A549 (cell line): ENCODE data around the gene GSX1. TPM values are rescaled to one million over a fixed set of nuclear protein-coding genes. Genes with fewer than 3 reads are reported as not detected.

Source experiments
- ATAC-seq, 2 experiments: fragments of 200-7000 bp in 1 of 2; fragments of >200 bp in 1 of 2; cut with Nextera tagmentation in 1 of 2; cut with Tn5 transposase in 1 of 2; 3 replicates each; pipeline versions ENCODE4 v1.8.0 to v1.9.1; 2018 to 2020; ENCODE audit warnings: mild to moderate bottlenecking in 1 of 2, moderate library complexity in 1 of 2
- CTCF ChIA-PET: fragments of 300-600 bp; sonication (Branson Sonifier 250); formaldehyde crosslinking; extraction: SDS; loops from one replicate; lab custom pipeline; 2021; ENCODE audit warnings: antibody characterized with exemption, inconsistent platforms; lab: Yijun Ruan, JAX
- POLR2A ChIA-PET: fragments of 350-600 bp; formaldehyde crosslinking; extraction: SDS; loops from one replicate; lab custom pipeline; 2021; ENCODE audit warnings: antibody characterized with exemption, inconsistent platforms; lab: Yijun Ruan, JAX
- DNase-seq, 2 experiments: peaks; one replicate each; pipeline versions ENCODE4 v3.0.0 to v3.0.0-alpha.2; 2011 to 2016; ENCODE audit warnings: low read depth in 1 of 2, low spot score in 1 of 2
- FAIRE-seq: peaks from 2 replicates; lab custom pipeline; 2011; peaks lifted over from hg19 to GRCh38; lab: Jason Lieb, UNC
- H3K27ac ChIP-seq, 2 experiments: fragments of >200 bp; sonication (Bioruptor Twin); formaldehyde crosslinking; 3 replicates each; pipeline ENCODE4 v1.5.1; 2016 to 2017
- H3K4me1 ChIP-seq: fragments of >200 bp; sonication (Bioruptor Twin); formaldehyde crosslinking; 3 replicates; pipeline ENCODE4 v1.6.1; 2016
- H3K4me2 ChIP-seq: fragments of >200 bp; sonication (Bioruptor Twin); formaldehyde crosslinking; 3 replicates; pipeline ENCODE4 v1.6.1; 2016
- H3K4me3 ChIP-seq: fragments of >200 bp; sonication (Bioruptor Twin); formaldehyde crosslinking; 3 replicates; pipeline ENCODE4 v1.5.1; 2016
- H3K9me3 ChIP-seq: fragments of >200 bp; sonication (Bioruptor Twin); formaldehyde crosslinking; 3 replicates; pipeline ENCODE4 v1.6.1; 2016
- BHLHE40 ChIP-seq: IDR thresholded peaks from 2 replicates; pipeline ENCODE4 v1.6.1; 2012; ENCODE audit warnings: low read depth, low read length, inconsistent platforms
- CBX8 ChIP-seq: fragments of 200-600 bp; sonication (generic); IDR thresholded peaks from 2 replicates; pipeline ENCODE4 v1.6.1; 2016
- CEBPB ChIP-seq, 2 experiments: fragments of >200 bp in 1 of 2; sonication (Bioruptor Twin) in 1 of 2; formaldehyde crosslinking in 1 of 2; IDR thresholded peaks; 2 replicates each; pipeline ENCODE4 v1.6.1; 2012 to 2016
- CHD4 ChIP-seq: fragments of 200-600 bp; sonication (generic); IDR thresholded peaks from 2 replicates; pipeline ENCODE4 v1.6.1; 2016; ENCODE audit warnings: antibody characterized with exemption, mild to moderate bottlenecking, borderline replicate concordance
- EHMT2 ChIP-seq: fragments of 200-600 bp; sonication (generic); IDR thresholded peaks from 2 replicates; pipeline ENCODE4 v1.6.1; 2016; ENCODE audit warnings: antibody characterized with exemption, low read depth, mild to moderate bottlenecking, moderate library complexity
- EP300 ChIP-seq, 2 experiments: fragments of >200 bp; sonication (Bioruptor Twin); formaldehyde crosslinking; IDR thresholded peaks; 2 replicates in 1 of 2; 3 replicates in 1 of 2; pipeline ENCODE4 v1.6.1; 2016 to 2017
- ESRRA ChIP-seq: fragments of 150-350 bp; IDR thresholded peaks from 2 replicates; pipeline ENCODE4 v1.6.1; 2014; ENCODE audit warnings: mild to moderate bottlenecking, low read length, borderline replicate concordance
- HDAC2 ChIP-seq: fragments of 200-600 bp; sonication (generic); IDR thresholded peaks from 2 replicates; pipeline ENCODE4 v1.6.1; 2016
- HES2 ChIP-seq: fragments of >200 bp; sonication (Bioruptor Twin); formaldehyde crosslinking; IDR thresholded peaks from 2 replicates; pipeline ENCODE4 v1.6.1; 2016
- HEYL ChIP-seq: fragments of 250-450 bp; sonication (Bioruptor Pico); IDR thresholded peaks from 2 replicates; pipeline ENCODE4 v1.8.0; 2021; ENCODE audit warnings: mild to moderate bottlenecking, moderate library complexity
- HOXA7 ChIP-seq: fragments of 250-450 bp; sonication (Bioruptor Pico); IDR thresholded peaks from 2 replicates; pipeline ENCODE4 v1.5.0; 2020; ENCODE audit warnings: mild to moderate bottlenecking, moderate library complexity
- HOXB13 ChIP-seq: fragments of 250-450 bp; sonication (Bioruptor Pico); IDR thresholded peaks from 2 replicates; pipeline ENCODE4 v1.5.0; 2020; ENCODE audit warnings: low read depth, mild to moderate bottlenecking, moderate library complexity
- HOXB5 ChIP-seq: fragments of 250-450 bp; sonication (Bioruptor Pico); IDR thresholded peaks from 2 replicates; pipeline ENCODE4 v1.5.0; 2020; ENCODE audit warnings: mild to moderate bottlenecking, moderate library complexity
- KDM5A ChIP-seq: fragments of 200-600 bp; sonication (generic); IDR thresholded peaks from 2 replicates; pipeline ENCODE4 v1.6.1; 2016; ENCODE audit warnings: antibody characterized with exemption, mild to moderate bottlenecking
- MAX ChIP-seq: IDR thresholded peaks from 2 replicates; pipeline ENCODE4 v1.6.1; 2012
- MAZ ChIP-seq: fragments of 150-350 bp; IDR thresholded peaks from 2 replicates; pipeline ENCODE4 v1.6.1; 2014; ENCODE audit warnings: antibody characterized with exemption, low read depth, low read length, borderline replicate concordance
- MYC ChIP-seq: IDR thresholded peaks from 2 replicates; pipeline ENCODE4 v1.6.1; 2012; ENCODE audit warnings: mild to moderate bottlenecking, inconsistent platforms, low read length, improper control_type of control experiment, borderline replicate concordance
- NPAS2 ChIP-seq: fragments of 250-450 bp; sonication (Bioruptor Pico); IDR thresholded peaks from 2 replicates; pipeline ENCODE4 v1.8.0; 2022; ENCODE audit warnings: mild to moderate bottlenecking, moderate library complexity, borderline replicate concordance
- PBX3 ChIP-seq: IDR thresholded peaks from 2 replicates; pipeline ENCODE4 v1.6.1; 2012
- POLR2A ChIP-seq: IDR thresholded peaks from 2 replicates; pipeline ENCODE4 v1.6.1; 2012; ENCODE audit warnings: mild to moderate bottlenecking, low read length
- RARB ChIP-seq: fragments of 250-450 bp; sonication (Bioruptor Pico); IDR thresholded peaks from 2 replicates; pipeline ENCODE4 v1.8.0; 2021; ENCODE audit warnings: mild to moderate bottlenecking, moderate library complexity
- REST ChIP-seq: fragments of 200-600 bp; sonication (generic); IDR thresholded peaks from 2 replicates; pipeline ENCODE4 v1.6.1; 2016; ENCODE audit warnings: antibody characterized with exemption, mild to moderate bottlenecking, moderate library complexity
- SREBF2 ChIP-seq: fragments of 450-650 bp; IDR thresholded peaks from 2 replicates; pipeline ENCODE4 v1.6.1; 2014; ENCODE audit warnings: mild to moderate bottlenecking, moderate library complexity
- ZC3H11A ChIP-seq: fragments of 450-650 bp; IDR thresholded peaks from 2 replicates; pipeline ENCODE4 v1.6.1; 2014; ENCODE audit warnings: antibody characterized with exemption, mild to moderate bottlenecking
- ZNF302 ChIP-seq: fragments of 250-450 bp; sonication (Bioruptor Pico); IDR thresholded peaks from 2 replicates; pipeline ENCODE4 v1.9.0; 2021; ENCODE audit warnings: inconsistent platforms, mild to moderate bottlenecking, moderate library complexity
- ZSCAN20 ChIP-seq: fragments of 250-450 bp; sonication (Bioruptor Pico); IDR thresholded peaks from 2 replicates; pipeline ENCODE4 v1.8.0; 2022; ENCODE audit warnings: mild to moderate bottlenecking, moderate library complexity
- WGBS: methylation state at CpG from one replicate; pipeline ENCODE4 v1.1.6; 2017; ENCODE audit errors: missing lambda C conversion rate; 5-methylcytosine and 5-hydroxymethylcytosine counted together
- polyA plus RNA-seq, 4 experiments: library from polyadenylated mRNA; depleted of rRNA in 3 of 4; stranded (reverse); fragments of >200 nt; fragmentation: RNase III in 1 of 4; extraction: RNeasy Plus Mini Kit Qiagen cat#74134 plus additional on column Dnase treatment in 1 of 4; gene quantifications; 2 replicates in 3 of 4; 3 replicates in 1 of 4; pipeline ENCODE4 v1.2.3, GENCODE V29; 2011 to 2017

Gene GSX1
- polyA plus RNA-seq, 2 of the 4 experiments (the other 2 are of a cell fraction): not detected

GRCh38 chr13:27790523-27790922, 1.8 kb upstream of the GSX1 start:
- ATAC-seq (no peak), DNase-seq (no peak), FAIRE-seq (no peak)
- H3K9me3 ChIP-seq: no peaks in the 10 kb centered on the region
- peak overlapping the region; percentile 52; the same call in 2 of the 3 replicates for H3K4me2 ChIP-seq
- TF ChIP-seq HOXB13 (CRISPR knock-in tag) (no peak), CHD4 (no peak), SREBF2 (no peak), MAZ (no peak), HDAC2 (no peak), EHMT2 (no peak), MAX (no peak), BHLHE40 (no peak), HOXB5 (CRISPR knock-in tag) (no peak), HES2 (no peak), NPAS2 (no peak), KDM5A (no peak), RARB (CRISPR knock-in tag) (no peak), PBX3 (no peak), CEBPB (IDR thresholded peaks at IDR 0.05) (no peak)
- no peak overlapping the region for H3K4me3 ChIP-seq
- H3K4me1 ChIP-seq: no peaks in the 10 kb centered on the region
- ChIA-PET POLR2A (no interaction called here), CTCF (no interaction called here)
- H3K27ac ChIP-seq: no peak overlapping the region
- 40% methylated on average over 7 of the region's 23 CpGs for WGBS

GRCh38 chr13:27791146-27791900, 960 bp upstream of the GSX1 start:
- no peak overlapping the region for H3K27ac ChIP-seq
- DNase-seq: no peak
- POLR2A ChIA-PET: no interaction called here
- no peaks in the 10 kb centered on the region for H3K4me1 ChIP-seq
- FAIRE-seq: no peak
- TF ChIP-seq POLR2A (no peak), REST (no peak), EP300 (IDR thresholded peaks at IDR 0.05) (no peak), ZSCAN20 (CRISPR knock-in tag) (no peak), ZNF302 (CRISPR knock-in tag) (no peak), ESRRA (no peak), HOXA7 (CRISPR knock-in tag) (no peak), NPAS2 (no peak), HDAC2 (no peak), HEYL (CRISPR knock-in tag) (no peak), PBX3 (no peak), ZC3H11A (no peak), CBX8 (no peak), MYC (no peak)
- TF ChIP-seq, all 56 proteins: peak for 0
- CTCF ChIA-PET: no interaction called here
- WGBS: 54% methylated on average over 35 of the region's 36 CpGs
- Histone ChIP-seq H3K4me3 (no peak overlapping the region), H3K9me3 (no peaks in the 10 kb centered on the region), H3K4me2 (peak overlapping the region; percentile 52)
- no peak for ATAC-seq
